ENCODE data around the gene SLC12A9.

DNA sequence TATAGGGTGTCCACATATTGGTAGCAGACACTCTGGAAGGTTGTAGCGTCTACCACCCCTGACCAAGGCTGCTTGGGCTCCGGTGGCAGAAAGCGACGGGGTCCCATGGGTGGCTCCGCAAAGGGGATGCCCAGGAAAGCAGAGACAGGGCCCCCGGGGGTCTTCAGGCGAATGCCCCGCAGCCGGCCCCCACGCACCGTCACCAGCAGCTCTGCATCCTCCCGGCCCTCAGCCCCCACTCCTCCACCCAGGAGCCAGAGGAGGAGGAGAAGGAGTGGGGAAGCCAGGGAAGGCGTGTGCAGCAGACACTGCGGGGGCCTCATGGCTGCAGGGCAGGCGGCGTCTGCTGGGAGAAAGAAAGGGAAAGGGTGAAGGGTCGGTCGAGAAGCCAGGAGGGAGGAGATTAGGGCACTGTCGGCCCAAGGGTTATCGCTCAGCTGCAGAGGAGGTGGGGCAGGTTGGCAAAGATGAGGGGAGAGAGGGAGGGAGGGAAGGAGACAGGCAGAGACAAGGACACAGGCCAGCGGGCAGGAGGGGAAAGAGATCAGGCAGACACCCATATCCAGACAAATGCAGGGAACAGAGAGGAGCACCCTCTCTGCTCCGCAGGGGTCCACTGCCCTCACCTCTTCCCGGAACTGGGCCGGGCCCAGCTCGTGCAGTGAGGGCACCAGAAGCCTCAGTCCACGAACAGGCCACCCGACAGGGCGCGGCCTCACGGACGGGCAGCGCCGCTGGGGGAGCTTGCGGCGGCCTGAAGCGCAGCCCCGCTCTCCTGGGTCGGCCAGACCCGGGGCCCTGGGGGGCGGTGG, 41.6 kb downstream of the SLC12A9 start:
- TF ChIP-seq EP300 (IDR thresholded peaks at IDR 0.05) (no peak), POLR2A (IDR thresholded peaks at IDR 0.05) (no peak), POLR2AphosphoS5 (IDR thresholded peaks at IDR 0.05) (no peak)
- TF ChIP-seq, protein P1, sequence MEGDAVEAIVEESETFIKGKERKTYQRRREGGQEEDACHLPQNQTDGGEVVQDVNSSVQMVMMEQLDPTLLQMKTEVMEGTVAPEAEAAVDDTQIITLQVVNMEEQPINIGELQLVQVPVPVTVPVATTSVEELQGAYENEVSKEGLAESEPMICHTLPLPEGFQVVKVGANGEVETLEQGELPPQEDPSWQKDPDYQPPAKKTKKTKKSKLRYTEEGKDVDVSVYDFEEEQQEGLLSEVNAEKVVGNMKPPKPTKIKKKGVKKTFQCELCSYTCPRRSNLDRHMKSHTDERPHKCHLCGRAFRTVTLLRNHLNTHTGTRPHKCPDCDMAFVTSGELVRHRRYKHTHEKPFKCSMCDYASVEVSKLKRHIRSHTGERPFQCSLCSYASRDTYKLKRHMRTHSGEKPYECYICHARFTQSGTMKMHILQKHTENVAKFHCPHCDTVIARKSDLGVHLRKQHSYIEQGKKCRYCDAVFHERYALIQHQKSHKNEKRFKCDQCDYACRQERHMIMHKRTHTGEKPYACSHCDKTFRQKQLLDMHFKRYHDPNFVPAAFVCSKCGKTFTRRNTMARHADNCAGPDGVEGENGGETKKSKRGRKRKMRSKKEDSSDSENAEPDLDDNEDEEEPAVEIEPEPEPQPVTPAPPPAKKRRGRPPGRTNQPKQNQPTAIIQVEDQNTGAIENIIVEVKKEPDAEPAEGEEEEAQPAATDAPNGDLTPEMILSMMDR (IDR thresholded peaks at IDR 0.05): no peak
